Endothelial cell of umbilical vein (primary cell): Measurements from ENCODE around the gene VPS9D1. TPM values are rescaled to one million over a fixed set of nuclear protein-coding genes. Genes with fewer than 3 reads are reported as not detected.

Source experiments
- BruUV-seq: library from RNA; stranded (reverse); fragments of 400-500 nt; replicated peaks from 2 replicates; lab custom pipeline; 2021; lab: Mats Ljungman, UMichigan
- CTCF ChIA-PET: fragments of 300-600, 350-600 bp; sonication (Branson Sonifier 250); formaldehyde crosslinking; loops from one replicate; lab custom pipeline; 2021; ENCODE audit warnings: antibody characterized with exemption, inconsistent platforms; lab: Charles Lee
- POLR2A ChIA-PET: fragments of 300-600, 350-600 bp; sonication (Branson Sonifier 250); formaldehyde crosslinking; loops from one replicate; lab custom pipeline; 2021; ENCODE audit warnings: antibody characterized with exemption, inconsistent platforms; lab: Charles Lee
- DNase-seq: peaks from one replicate; pipeline ENCODE4 v3.0.0-alpha.2; 2011; ENCODE audit warnings: low read depth, low spot score
- FAIRE-seq: peaks from 2 replicates; lab custom pipeline; 2011; peaks lifted over from hg19 to GRCh38; lab: Jason Lieb, UNC
- H2AFZ ChIP-seq: 2 replicates; pipeline ENCODE4 v1.6.0; 2012; ENCODE audit warnings: low read depth, low read length, control low read depth, inconsistent platforms
- H3K27ac ChIP-seq: 2 replicates; pipeline ENCODE4 v1.5.1; 2011; ENCODE audit warnings: low read depth, mild to moderate bottlenecking, control low read depth, low read length, moderate library complexity; ENCODE audit not compliant: insufficient read depth
- H3K27me3 ChIP-seq, 2 experiments: 2 replicates each; pipeline versions ENCODE4 v1.6.0 to v1.6.1; 2011; ENCODE audit warnings: low read length in 2 of 2, mixed read lengths in 1 of 2; ENCODE audit not compliant: control insufficient read depth in 2 of 2, insufficient read depth in 2 of 2
- H3K36me3 ChIP-seq, 2 experiments: 2 replicates in 1 of 2; 3 replicates in 1 of 2; pipeline ENCODE4 v1.5.1; 2011; ENCODE audit warnings: low read length in 2 of 2, mild to moderate bottlenecking in 1 of 2, moderate library complexity in 1 of 2; ENCODE audit not compliant: control insufficient read depth in 2 of 2, insufficient read depth in 2 of 2; ENCODE audit errors: extremely low read depth in 1 of 2
- H3K4me1 ChIP-seq: 3 replicates; pipeline ENCODE4 v1.5.1; 2011; ENCODE audit warnings: mild to moderate bottlenecking, low read length; ENCODE audit not compliant: control insufficient read depth, insufficient read depth; ENCODE audit errors: extremely low read depth
- H3K4me2 ChIP-seq: 2 replicates; pipeline ENCODE4 v1.6.1; 2011; ENCODE audit warnings: low read length, control low read depth, mixed read lengths; ENCODE audit not compliant: insufficient read depth
- H3K4me3 ChIP-seq, 3 experiments: fragments of 200-600 bp in 1 of 3; sonication (generic), shearing (Covaris generic) in 1 of 3; replicated peaks in 1 of 3; 2 replicates each; pipeline ENCODE4 v1.5.1; 2011 to 2016; ENCODE audit warnings: control low read depth in 3 of 3, low read length in 3 of 3, mild to moderate bottlenecking in 2 of 3, inconsistent platforms in 1 of 3, low read depth in 1 of 3, moderate library complexity in 1 of 3; ENCODE audit not compliant: insufficient read depth in 1 of 3
- H3K79me2 ChIP-seq: 2 replicates; pipeline ENCODE4 v1.6.0; 2012; ENCODE audit warnings: low read length, inconsistent platforms; ENCODE audit not compliant: control insufficient read depth, insufficient read depth
- H3K9ac ChIP-seq: replicated peaks from 2 replicates; pipeline ENCODE3; 2011; ENCODE audit warnings: low read length, control low read depth; ENCODE audit not compliant: insufficient read depth; ENCODE audit errors: extremely low read depth
- H3K9me1 ChIP-seq: replicated peaks from 3 replicates; pipeline ENCODE4 v1.6.0; 2011; ENCODE audit warnings: mild to moderate bottlenecking, low read length; ENCODE audit not compliant: control insufficient read depth, insufficient read depth; ENCODE audit errors: extremely low read depth
- H3K9me3 ChIP-seq: replicated peaks from 2 replicates; pipeline ENCODE4 v1.5.1; 2012; ENCODE audit warnings: low read length, inconsistent platforms; ENCODE audit not compliant: control insufficient read depth, insufficient read depth
- H4K20me1 ChIP-seq: replicated peaks from 2 replicates; pipeline ENCODE3; 2011; ENCODE audit warnings: mild to moderate bottlenecking, low read length; ENCODE audit not compliant: control insufficient read depth, insufficient read depth; ENCODE audit errors: extremely low read depth
- EZH2 ChIP-seq: IDR thresholded peaks from 2 replicates; pipeline ENCODE4 v1.6.1; 2012; ENCODE audit warnings: borderline replicate concordance, low read depth, mild to moderate bottlenecking, moderate library complexity, low read length, inconsistent platforms; ENCODE audit not compliant: severe bottlenecking
- FOS ChIP-seq: IDR thresholded peaks from 2 replicates; pipeline ENCODE4 v1.6.1; 2011; ENCODE audit warnings: mild to moderate bottlenecking, low read length, moderate library complexity, borderline replicate concordance; ENCODE audit not compliant: insufficient read depth
- GATA2 ChIP-seq: IDR thresholded peaks from 2 replicates; pipeline ENCODE4 v1.7.0; 2011; ENCODE audit warnings: low read depth, mild to moderate bottlenecking, moderate library complexity, mixed read lengths, low read length; ENCODE audit not compliant: insufficient read length, insufficient read depth
- JUN ChIP-seq: IDR thresholded peaks from 2 replicates; pipeline ENCODE4 v1.6.1; 2011; ENCODE audit warnings: borderline replicate concordance, low read depth; ENCODE audit not compliant: insufficient read length, insufficient read depth
- MAX ChIP-seq: IDR thresholded peaks from 2 replicates; pipeline ENCODE4 v1.6.1; 2011; ENCODE audit not compliant: insufficient read depth, insufficient read length
- MYC ChIP-seq: IDR thresholded peaks from one replicate; pipeline ENCODE4 v1.6.1; 2011; ENCODE audit warnings: mild to moderate bottlenecking, low read depth, low read length
- POLR2A ChIP-seq: IDR thresholded peaks from 2 replicates; pipeline ENCODE4 v1.6.1; 2012; ENCODE audit warnings: low read depth, mild to moderate bottlenecking, control low read depth, low read length
- POLR2AphosphoS5 ChIP-seq: IDR thresholded peaks from 2 replicates; pipeline ENCODE4 v1.6.1; 2012; ENCODE audit warnings: low read depth, mild to moderate bottlenecking, control low read depth, low read length, moderate library complexity; ENCODE audit not compliant: insufficient read depth
- dilution Hi-C: fragments of 300-500 bp; cut with MboI; formaldehyde crosslinking; loops from one replicate; pipeline ENCODE4 v1.15.0; 2019; ENCODE audit warnings: low sequenced_read_pairs; ENCODE audit not compliant: extremely low pct_ligation_motif_present
- intact Hi-C: fragments of 100-400 bp; cut with micrococcal nuclease; formaldehyde crosslinking; loops from one replicate; pipeline ENCODE4 v1.10.0; 2022
- polyA plus RNA-seq, 4 experiments: library from polyadenylated mRNA; depleted of rRNA in 3 of 4; stranded (reverse) in 3 of 4; unstranded in 1 of 4; fragments of >200 nt; gene quantifications; 2 replicates each; pipeline versions ENCODE4 v1.2.1 to v1.2.3, GENCODE V29; 2011 to 2012; ENCODE audit warnings: missing spikeins in 1 of 4
- total RNA-seq: library from RNA; stranded (reverse); gene quantifications from 2 replicates; pipeline ENCODE4 v1.2.3, GENCODE V29; 2021
- TF ChIP-seq, protein P1 (sequence below), 2 donors: IDR thresholded peaks; 1 replicate in 1 of 2; 2 replicates in 1 of 2; pipeline ENCODE4 v1.5.1; 2011; ENCODE audit warnings: low read length in 2 of 2, mild to moderate bottlenecking in 2 of 2, moderate library complexity in 2 of 2, control low read depth in 1 of 2, inconsistent platforms in 1 of 2, low read depth in 1 of 2; ENCODE audit not compliant: insufficient read depth in 1 of 2; ENCODE audit errors: extremely low read depth in 1 of 2

The VPS9D1 gene
- total and polyA plus RNA-seq, 2 donors (not counting 3 experiments of a cell fraction or from before 2014, with no cell fraction given) = 15.5 to 17.3 TPM

- intact Hi-C loops (no loop called here), dilution Hi-C loops (no loop called here)
- H4K20me1 ChIP-seq = no peaks in the 10 kb centered on the region
- FAIRE-seq = no peak
- TF ChIP-seq MAX = no peak
- TF ChIP-seq, protein P1, sequence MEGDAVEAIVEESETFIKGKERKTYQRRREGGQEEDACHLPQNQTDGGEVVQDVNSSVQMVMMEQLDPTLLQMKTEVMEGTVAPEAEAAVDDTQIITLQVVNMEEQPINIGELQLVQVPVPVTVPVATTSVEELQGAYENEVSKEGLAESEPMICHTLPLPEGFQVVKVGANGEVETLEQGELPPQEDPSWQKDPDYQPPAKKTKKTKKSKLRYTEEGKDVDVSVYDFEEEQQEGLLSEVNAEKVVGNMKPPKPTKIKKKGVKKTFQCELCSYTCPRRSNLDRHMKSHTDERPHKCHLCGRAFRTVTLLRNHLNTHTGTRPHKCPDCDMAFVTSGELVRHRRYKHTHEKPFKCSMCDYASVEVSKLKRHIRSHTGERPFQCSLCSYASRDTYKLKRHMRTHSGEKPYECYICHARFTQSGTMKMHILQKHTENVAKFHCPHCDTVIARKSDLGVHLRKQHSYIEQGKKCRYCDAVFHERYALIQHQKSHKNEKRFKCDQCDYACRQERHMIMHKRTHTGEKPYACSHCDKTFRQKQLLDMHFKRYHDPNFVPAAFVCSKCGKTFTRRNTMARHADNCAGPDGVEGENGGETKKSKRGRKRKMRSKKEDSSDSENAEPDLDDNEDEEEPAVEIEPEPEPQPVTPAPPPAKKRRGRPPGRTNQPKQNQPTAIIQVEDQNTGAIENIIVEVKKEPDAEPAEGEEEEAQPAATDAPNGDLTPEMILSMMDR (IDR thresholded peaks at IDR 0.05; ENCODE audit: extremely low read depth in 1 of 2, insufficient read depth in 1 of 2, low read depth in 1 of 2, low read length in 2 of 2) = no peak
- no peak for TF ChIP-seq POLR2AphosphoS5
- no peak for TF ChIP-seq POLR2A
- TF ChIP-seq MYC = no peak
- TF ChIP-seq EZH2 = no peak
- no peak for TF ChIP-seq JUN
- TF ChIP-seq FOS = no peak
- TF ChIP-seq GATA2 = no peak
- no peaks in the 10 kb centered on the region for H3K9me1 ChIP-seq
- H3K4me3 ChIP-seq = no peak overlapping the region
- H3K79me2 ChIP-seq = peaks cover 9% of the 10 kb centered on the region
- POLR2A ChIA-PET = no interaction called here
- CTCF ChIA-PET = no interaction called here
- peaks cover 3 to 39% of the 10 kb centered on the region in 2 experiments for H3K36me3 ChIP-seq
- peaks cover 4% of the 10 kb centered on the region for H3K4me1 ChIP-seq
- H2AFZ ChIP-seq = no peak overlapping the region
- no peak for DNase-seq
- no peaks in the 10 kb centered on the region for H3K9me3 ChIP-seq
- H3K9ac ChIP-seq = no peak overlapping the region
- no TSS peak for BruUV-seq
- H3K4me2 ChIP-seq = no peak overlapping the region
- H3K27ac ChIP-seq = no peak overlapping the region
- H3K27me3 ChIP-seq = no peaks in the 10 kb centered on the region
These were observed 28.6 kb downstream of the VPS9D1 start for GRCh38 chr16:89691986-89692569.
